Neural cell (in vitro differentiated cells): ENCODE measurements around the gene SLC12A7. TPM values are rescaled to one million over a fixed set of nuclear protein-coding genes. Genes with fewer than 3 reads are reported as not detected.

Source experiments
- H2AFZ ChIP-seq: fragments of 200-600, 300-800 bp; sonication (generic), shearing (Covaris generic); 2 replicates; pipeline ENCODE4 v1.6.0; 2014; ENCODE audit warnings: low read depth, mild to moderate bottlenecking, antibody characterized with exemption, low read length, moderate library complexity
- H3F3A ChIP-seq: fragments of 200-600 bp; shearing (Covaris generic); 2 replicates; pipeline ENCODE4 v1.6.1; 2016; ENCODE audit warnings: mild to moderate bottlenecking, moderate library complexity, mixed read lengths, antibody characterized with exemption, low read length; ENCODE audit not compliant: insufficient read depth, poor library complexity, severe bottlenecking
- H3K27ac ChIP-seq: fragments of 200-600, 300-800 bp; sonication (generic), shearing (Covaris generic); 2 replicates; pipeline ENCODE4 v1.5.1; 2014; ENCODE audit warnings: mild to moderate bottlenecking, low read length, moderate library complexity
- H3K27me3 ChIP-seq: fragments of 300-800, 200-600 bp; sonication (generic), shearing (Covaris generic); 2 replicates; pipeline ENCODE4 v1.6.0; 2014; ENCODE audit warnings: mild to moderate bottlenecking, low read depth, low read length, moderate library complexity; ENCODE audit not compliant: insufficient read depth
- H3K36me3 ChIP-seq: fragments of 300-800, 200-600 bp; sonication (generic), shearing (Covaris generic); 2 replicates; pipeline ENCODE4 v1.5.1; 2014; ENCODE audit warnings: mild to moderate bottlenecking, antibody characterized with exemption, low read length, moderate library complexity; ENCODE audit not compliant: insufficient read depth
- H3K4me2 ChIP-seq: fragments of 300-800, 200-600 bp; sonication (generic), shearing (Covaris generic); 2 replicates; pipeline ENCODE4 v1.6.0; 2014; ENCODE audit warnings: mild to moderate bottlenecking, low read length
- H3K4me3 ChIP-seq: fragments of 300-800, 200-600 bp; sonication (generic), shearing (Covaris generic); 2 replicates; pipeline ENCODE4 v1.5.1; 2014; ENCODE audit warnings: mild to moderate bottlenecking, low read length, moderate library complexity
- H3K79me2 ChIP-seq: fragments of 200-600 bp; shearing (Covaris generic); replicated peaks from 2 replicates; pipeline ENCODE4 v1.6.0; 2014; ENCODE audit warnings: mild to moderate bottlenecking, low read length, moderate library complexity; ENCODE audit not compliant: insufficient read depth
- H3K9ac ChIP-seq: fragments of 300-800, 200-600 bp; sonication (generic), shearing (Covaris generic); 2 replicates; pipeline ENCODE4 v1.6.1; 2016; ENCODE audit warnings: mild to moderate bottlenecking, low read length, mixed read lengths
- H3K9me2 ChIP-seq: fragments of 200-600 bp; shearing (Covaris generic); 2 replicates; pipeline ENCODE4 v1.6.1; 2016; ENCODE audit warnings: mild to moderate bottlenecking, low read length, mixed read lengths; ENCODE audit not compliant: insufficient read depth
- H3K9me3 ChIP-seq: fragments of 200-600, 300-800 bp; sonication (generic), shearing (Covaris generic); 2 replicates; pipeline ENCODE4 v1.6.1; 2016; ENCODE audit warnings: mild to moderate bottlenecking, mixed run types, low read length, moderate library complexity, mixed read lengths
- H4K20me1 ChIP-seq: fragments of 200-600 bp; shearing (Covaris generic); 2 replicates; pipeline ENCODE4 v1.6.1; 2016; ENCODE audit warnings: mild to moderate bottlenecking, mixed run types; ENCODE audit not compliant: insufficient read depth
- EP300 ChIP-seq: fragments of 450-650 bp; conservative IDR thresholded peaks from 2 replicates; pipeline ENCODE4 v1.6.1; 2014; ENCODE audit warnings: antibody characterized with exemption, mild to moderate bottlenecking, moderate library complexity; ENCODE audit not compliant: poor library complexity, severe bottlenecking
- MXI1 ChIP-seq: fragments of 450-650 bp; conservative IDR thresholded peaks from 2 replicates; pipeline ENCODE4 v1.6.1; 2014; ENCODE audit warnings: antibody characterized with exemption, mild to moderate bottlenecking; ENCODE audit not compliant: poor library complexity, severe bottlenecking
- POLR2AphosphoS5 ChIP-seq: IDR thresholded peaks from 2 replicates; pipeline ENCODE4 v1.6.1; 2012
- SMC3 ChIP-seq: fragments of 450-650 bp; conservative IDR thresholded peaks from 2 replicates; pipeline ENCODE4 v1.6.1; 2014; ENCODE audit warnings: antibody characterized with exemption, mild to moderate bottlenecking, moderate library complexity; ENCODE audit not compliant: poor library complexity
- TAF1 ChIP-seq: IDR thresholded peaks from 2 replicates; pipeline ENCODE4 v1.6.1; 2012; ENCODE audit warnings: low read depth
- polyA minus RNA-seq: library from RNA; depleted of rRNA, polyadenylated mRNA; stranded (reverse); fragments of >200 nt; gene quantifications from 2 replicates; pipeline ENCODE4 v1.2.3, GENCODE V29; 2014
- polyA plus RNA-seq: library from polyadenylated mRNA; depleted of rRNA; stranded (reverse); fragments of >200 nt; gene quantifications from 2 replicates; pipeline ENCODE4 v1.2.3, GENCODE V29; 2014
- TF ChIP-seq, protein P1 (sequence below): IDR thresholded peaks from 2 replicates; pipeline ENCODE4 v1.6.1; 2012; ENCODE audit warnings: borderline replicate concordance
- TF ChIP-seq, protein P2 (sequence below): fragments of 450-650 bp; IDR thresholded peaks from 2 replicates; pipeline ENCODE4 v1.5.1; 2014; ENCODE audit warnings: antibody characterized with exemption, mild to moderate bottlenecking, moderate library complexity; ENCODE audit not compliant: poor library complexity, severe bottlenecking

SLC12A7 gene
- 3.1 and 4.5 TPM in 2 replicates for polyA plus RNA-seq
- polyA minus RNA-seq: 6.8 and 7.3 TPM in 2 replicates

DNA sequence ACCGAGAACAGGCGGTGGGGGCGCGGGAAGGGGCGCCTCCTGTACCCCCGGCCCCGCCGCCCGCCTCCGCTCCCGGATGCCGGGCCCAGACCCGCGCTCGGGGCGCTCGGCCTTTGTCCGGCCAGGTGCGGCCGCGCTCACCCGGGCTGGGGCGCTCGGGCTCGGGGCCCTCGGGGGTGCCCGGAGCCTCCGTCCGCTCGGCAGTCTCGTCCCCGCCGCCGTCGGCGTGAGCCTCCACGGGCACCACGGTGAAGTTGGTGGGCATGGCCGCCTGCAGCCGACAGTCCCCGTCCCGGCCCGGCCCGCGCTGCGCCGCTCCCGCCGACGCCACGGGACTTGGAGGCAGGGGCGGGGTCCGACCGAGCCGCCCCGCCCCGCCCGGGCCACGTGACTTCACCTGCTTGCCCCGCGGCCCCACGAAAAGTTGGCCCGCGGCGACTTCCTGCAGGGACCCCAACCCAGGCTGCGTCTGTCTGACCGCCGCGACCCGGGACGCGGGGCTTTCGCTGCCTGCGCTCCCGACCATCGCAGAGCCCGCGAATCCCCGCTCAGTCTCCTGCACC is at the start of gene SLC12A7:
TSS of gene SLC12A7 (minus strand) at position 337 of the 563 bp plus-strand sequence. CDS start at position 265, 72 bp downstream.
- Histone ChIP-seq H3K9me2 (no peaks in the 10 kb centered on the region), H3F3A (no peaks in the 10 kb centered on the region), H2AFZ (no peak within 1 kb of the TSS), H3K9ac (peak within 1 kb of the TSS; percentile 48), H3K4me2 (no peak within 1 kb of the TSS), H4K20me1 (no peaks in the 10 kb centered on the region), H3K36me3 (no peaks in the 10 kb centered on the region), H3K27me3 (peaks cover 10% of the 10 kb centered on the region), H3K27ac (no peak within 1 kb of the TSS), H3K79me2 (peaks cover 4% of the 10 kb centered on the region), H3K9me3 (no peaks in the 10 kb centered on the region), H3K4me3 (peak within 1 kb of the TSS; percentile 65)
- TF ChIP-seq TAF1 (no peak), POLR2AphosphoS5 (peak; percentile 13), MXI1 (peak; percentile 49)

DNA sequence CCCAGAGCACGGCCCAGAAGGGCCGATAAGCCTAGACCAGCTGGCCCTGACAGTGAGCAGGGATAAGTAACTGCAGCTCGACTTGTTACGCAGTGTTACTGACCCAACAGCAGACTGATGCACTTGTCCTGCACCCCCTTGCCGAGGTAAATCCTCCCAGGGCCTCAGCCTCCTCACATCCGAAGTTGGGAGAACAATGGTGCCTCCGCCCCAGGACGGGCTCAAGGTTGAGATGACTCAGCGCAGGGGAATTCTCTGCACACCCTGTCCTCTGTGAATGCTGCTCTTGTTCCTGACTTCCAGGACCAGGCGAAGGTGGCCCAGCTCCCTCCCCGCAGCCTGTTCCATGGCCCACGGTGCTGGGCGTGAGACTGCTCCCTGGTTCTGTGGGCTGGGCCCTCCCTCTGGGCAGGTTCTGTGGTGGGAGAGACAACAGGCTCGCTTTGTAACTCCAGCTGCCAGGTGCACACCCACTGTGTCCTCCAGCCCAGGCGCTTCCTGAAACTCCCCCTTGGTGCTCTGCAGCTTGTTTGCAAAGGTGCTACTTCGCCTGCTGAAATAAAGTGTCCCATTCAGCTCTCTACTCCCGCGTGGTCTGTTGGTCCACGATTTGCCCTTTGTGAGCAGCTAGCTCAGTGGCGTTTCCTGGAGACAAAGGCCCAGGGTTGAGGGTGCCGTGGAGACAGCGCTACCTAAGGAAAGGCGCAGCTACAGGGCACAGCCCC is 49.4 kb upstream of the SLC12A7 start:
- Histone ChIP-seq H4K20me1 (no peaks in the 10 kb centered on the region), H3K4me3 (no peak overlapping the region), H3K79me2 (no peaks in the 10 kb centered on the region), H3K27me3 (peaks cover 8% of the 10 kb centered on the region), H3K27ac (no peak overlapping the region), H3K9ac (no peak overlapping the region), H2AFZ (no peak overlapping the region), H3K9me2 (no peaks in the 10 kb centered on the region), H3K36me3 (no peaks in the 10 kb centered on the region), H3K4me2 (no peak overlapping the region), H3F3A (no peaks in the 10 kb centered on the region), H3K9me3 (no peaks in the 10 kb centered on the region)
- TF ChIP-seq SMC3 (no peak), TAF1 (no peak), EP300 (no peak), POLR2AphosphoS5 (no peak)
- TF ChIP-seq, protein P1, sequence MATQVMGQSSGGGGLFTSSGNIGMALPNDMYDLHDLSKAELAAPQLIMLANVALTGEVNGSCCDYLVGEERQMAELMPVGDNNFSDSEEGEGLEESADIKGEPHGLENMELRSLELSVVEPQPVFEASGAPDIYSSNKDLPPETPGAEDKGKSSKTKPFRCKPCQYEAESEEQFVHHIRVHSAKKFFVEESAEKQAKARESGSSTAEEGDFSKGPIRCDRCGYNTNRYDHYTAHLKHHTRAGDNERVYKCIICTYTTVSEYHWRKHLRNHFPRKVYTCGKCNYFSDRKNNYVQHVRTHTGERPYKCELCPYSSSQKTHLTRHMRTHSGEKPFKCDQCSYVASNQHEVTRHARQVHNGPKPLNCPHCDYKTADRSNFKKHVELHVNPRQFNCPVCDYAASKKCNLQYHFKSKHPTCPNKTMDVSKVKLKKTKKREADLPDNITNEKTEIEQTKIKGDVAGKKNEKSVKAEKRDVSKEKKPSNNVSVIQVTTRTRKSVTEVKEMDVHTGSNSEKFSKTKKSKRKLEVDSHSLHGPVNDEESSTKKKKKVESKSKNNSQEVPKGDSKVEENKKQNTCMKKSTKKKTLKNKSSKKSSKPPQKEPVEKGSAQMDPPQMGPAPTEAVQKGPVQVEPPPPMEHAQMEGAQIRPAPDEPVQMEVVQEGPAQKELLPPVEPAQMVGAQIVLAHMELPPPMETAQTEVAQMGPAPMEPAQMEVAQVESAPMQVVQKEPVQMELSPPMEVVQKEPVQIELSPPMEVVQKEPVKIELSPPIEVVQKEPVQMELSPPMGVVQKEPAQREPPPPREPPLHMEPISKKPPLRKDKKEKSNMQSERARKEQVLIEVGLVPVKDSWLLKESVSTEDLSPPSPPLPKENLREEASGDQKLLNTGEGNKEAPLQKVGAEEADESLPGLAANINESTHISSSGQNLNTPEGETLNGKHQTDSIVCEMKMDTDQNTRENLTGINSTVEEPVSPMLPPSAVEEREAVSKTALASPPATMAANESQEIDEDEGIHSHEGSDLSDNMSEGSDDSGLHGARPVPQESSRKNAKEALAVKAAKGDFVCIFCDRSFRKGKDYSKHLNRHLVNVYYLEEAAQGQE: no peak
- TF ChIP-seq, protein P2, sequence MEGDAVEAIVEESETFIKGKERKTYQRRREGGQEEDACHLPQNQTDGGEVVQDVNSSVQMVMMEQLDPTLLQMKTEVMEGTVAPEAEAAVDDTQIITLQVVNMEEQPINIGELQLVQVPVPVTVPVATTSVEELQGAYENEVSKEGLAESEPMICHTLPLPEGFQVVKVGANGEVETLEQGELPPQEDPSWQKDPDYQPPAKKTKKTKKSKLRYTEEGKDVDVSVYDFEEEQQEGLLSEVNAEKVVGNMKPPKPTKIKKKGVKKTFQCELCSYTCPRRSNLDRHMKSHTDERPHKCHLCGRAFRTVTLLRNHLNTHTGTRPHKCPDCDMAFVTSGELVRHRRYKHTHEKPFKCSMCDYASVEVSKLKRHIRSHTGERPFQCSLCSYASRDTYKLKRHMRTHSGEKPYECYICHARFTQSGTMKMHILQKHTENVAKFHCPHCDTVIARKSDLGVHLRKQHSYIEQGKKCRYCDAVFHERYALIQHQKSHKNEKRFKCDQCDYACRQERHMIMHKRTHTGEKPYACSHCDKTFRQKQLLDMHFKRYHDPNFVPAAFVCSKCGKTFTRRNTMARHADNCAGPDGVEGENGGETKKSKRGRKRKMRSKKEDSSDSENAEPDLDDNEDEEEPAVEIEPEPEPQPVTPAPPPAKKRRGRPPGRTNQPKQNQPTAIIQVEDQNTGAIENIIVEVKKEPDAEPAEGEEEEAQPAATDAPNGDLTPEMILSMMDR: no peak
